Esophagus muscularis mucosa (tissue), 4 donors: Measurements from ENCODE around the gene TBC1D8. TPM values are rescaled to one million over a fixed set of nuclear protein-coding genes. Genes with fewer than 3 reads are reported as not detected.

Source experiments
- DNase-seq: peaks from one replicate; pipeline ENCODE4 v3.0.0-alpha.2; 2017; ENCODE audit errors: extremely low spot score
- H3K27ac ChIP-seq, 4 donors: fragments of 200-600 bp; sonication (generic); replicated peaks in 1 of 4; 1 replicate in 3 of 4; 2 replicates in 1 of 4; pipeline ENCODE4 v1.5.1; 2016 to 2019; ENCODE audit warnings: mild to moderate bottlenecking in 1 of 4
- H3K27me3 ChIP-seq, 4 donors: fragments of 200-600 bp; sonication (generic); one replicate each; pipeline versions ENCODE4 v1.5.1 to v1.6.0; 2016 to 2019
- H3K36me3 ChIP-seq, 4 donors: fragments of 200-600 bp; sonication (generic); one replicate each; pipeline ENCODE4 v1.5.1; 2016 to 2019
- H3K4me1 ChIP-seq, 4 donors: fragments of 200-600 bp; sonication (generic); one replicate each; pipeline ENCODE4 v1.5.1; 2016 to 2019
- H3K4me3 ChIP-seq, 4 donors: fragments of 200-600 bp; sonication (generic); 1 replicate in 2 of 4; 2 replicates in 2 of 4; pipeline ENCODE4 v1.5.1; 2016 to 2019; ENCODE audit warnings: mild to moderate bottlenecking in 4 of 4, moderate library complexity in 1 of 4
- H3K9me3 ChIP-seq, 4 donors: fragments of 200-600 bp; sonication (generic); 1 replicate in 3 of 4; 2 replicates in 1 of 4; pipeline ENCODE4 v1.5.1; 2016 to 2019
- CTCF ChIP-seq, 3 experiments: fragments of 200-600 bp in 2 of 3; fragments of 450-650 bp in 1 of 3; sonication (generic) in 2 of 3; IDR thresholded peaks; one replicate each; pipeline ENCODE4 v1.5.1; 2017 to 2019; ENCODE audit warnings: antibody characterized with exemption in 3 of 3, mild to moderate bottlenecking in 2 of 3, moderate library complexity in 1 of 3
- EP300 ChIP-seq: sonication (generic); formaldehyde crosslinking; IDR thresholded peaks from one replicate; pipeline ENCODE4 v1.6.1; 2017; ENCODE audit warnings: antibody characterized with exemption
- POLR2A ChIP-seq: fragments of 450-650 bp; IDR thresholded peaks from one replicate; pipeline ENCODE4 v1.6.1; 2017; ENCODE audit warnings: antibody characterized with exemption, moderate library complexity, mild to moderate bottlenecking, low read depth
- POLR2AphosphoS5 ChIP-seq, 2 donors: sonication (generic); formaldehyde crosslinking; IDR thresholded peaks; one replicate each; pipeline ENCODE4 v1.6.1; 2017; ENCODE audit warnings: antibody characterized with exemption in 2 of 2
- WGBS: methylation state at CpG from one replicate; pipeline ENCODE4 v1.1.5; 2018; 5-methylcytosine and 5-hydroxymethylcytosine counted together
- intact Hi-C: fragments of 100-400 bp; cut with DNase I; formaldehyde crosslinking; loops from one replicate; pipeline ENCODE4 v1.15.1; 2023
- total RNA-seq, 4 donors: library from RNA; depleted of rRNA; stranded (reverse); fragments of >200 nt; gene quantifications; one replicate each; pipeline versions ENCODE4 v1.1.0 to v1.2.1, GENCODE V29; 2016

TBC1D8 gene
- total RNA-seq, 4 donors from 2014 or later = 16.7 to 23.4 (median 20.4) TPM

GRCh38 chr2:101197215-101197745 is 46.1 kb upstream of the TBC1D8 start:
- H3K27ac ChIP-seq = no peak overlapping the region
- no peaks in the 10 kb centered on the region for H3K27me3 ChIP-seq
- no peak overlapping the region for H3K4me3 ChIP-seq
- H3K4me1 ChIP-seq = peaks cover 0 to 3% (median 0%) of the 10 kb centered on the region in 4 donors
- no peak for DNase-seq
- no peak for TF ChIP-seq EP300
- no peak for TF ChIP-seq CTCF (IDR thresholded peaks at IDR 0.05)
- intact Hi-C loops = no loop called here
- 54% methylated on average over 1 of the region's 1 CpG for WGBS
- H3K36me3 ChIP-seq = no peaks in the 10 kb centered on the region
- no peaks in the 10 kb centered on the region for H3K9me3 ChIP-seq

- intact Hi-C loops = no loop called here
- DNase-seq = no peak
- TF ChIP-seq EP300 (no peak), POLR2AphosphoS5 (IDR thresholded peaks at IDR 0.05) (no peak), POLR2A (no peak)
- WGBS = 87% methylated on average over 9 of the region's 9 CpGs
- Histone ChIP-seq H3K27me3 (no peaks in the 10 kb centered on the region), H3K27ac (no peak overlapping the region), H3K4me1 (peaks cover 0 to 3% (median 0%) of the 10 kb centered on the region in 4 donors), H3K36me3 (no peaks in the 10 kb centered on the region), H3K4me3 (no peak overlapping the region), H3K9me3 (no peaks in the 10 kb centered on the region)
Observed at GRCh38 chr2:101195871-101196661, 44.9 kb upstream of the TBC1D8 start.

- H3K27me3 ChIP-seq = no peaks in the 10 kb centered on the region
- 88% methylated on average over 11 of the region's 11 CpGs for WGBS
- no peaks in the 10 kb centered on the region for H3K4me1 ChIP-seq
- no peaks in the 10 kb centered on the region for H3K9me3 ChIP-seq
- no peak overlapping the region for H3K4me3 ChIP-seq
- H3K36me3 ChIP-seq = no peaks in the 10 kb centered on the region
- H3K27ac ChIP-seq = no peak overlapping the region
- no peak for TF ChIP-seq CTCF (IDR thresholded peaks at IDR 0.05)
- no peak for TF ChIP-seq EP300
- TF ChIP-seq POLR2AphosphoS5 (IDR thresholded peaks at IDR 0.05) = no peak
- TF ChIP-seq POLR2A = no peak
- DNase-seq = no peak
- intact Hi-C loops = no loop called here
Observed at GRCh38 chr2:101193033-101193626, 41.9 kb upstream of the TBC1D8 start.

GRCh38 chr2:101190747-101191516 is 39.8 kb upstream of the TBC1D8 start:
- TF ChIP-seq POLR2AphosphoS5 (IDR thresholded peaks at IDR 0.05) = no peak
- TF ChIP-seq POLR2A = no peak
- TF ChIP-seq CTCF (IDR thresholded peaks at IDR 0.05) = no peak
- TF ChIP-seq EP300 = no peak
- WGBS = 40% methylated on average over 8 of the region's 9 CpGs
- H3K4me3 ChIP-seq = no peak overlapping the region
- H3K27ac ChIP-seq = no peak overlapping the region
- H3K4me1 ChIP-seq = no peaks in the 10 kb centered on the region
- no peaks in the 10 kb centered on the region for H3K36me3 ChIP-seq
- H3K9me3 ChIP-seq = no peaks in the 10 kb centered on the region
- no peak for DNase-seq
- no peaks in the 10 kb centered on the region for H3K27me3 ChIP-seq
- intact Hi-C loops = no loop called here
